ENCODE data around the gene ACTN2.

The ACTN2 gene

GRCh38 chr1:236742421-236743160, 56.3 kb downstream of the ACTN2 start:
- 88% methylated on average over 7 of the region's 10 CpGs for WGBS
- H3K9ac ChIP-seq (ENCODE audit: low read length): no peak overlapping the region
- H3K4ac ChIP-seq (ENCODE audit: low read depth in 1 of 2, low read length in 2 of 2): no peak overlapping the region
- H2AK5ac ChIP-seq (ENCODE audit: low read length, severe bottlenecking): no peak overlapping the region
- H3K18ac ChIP-seq (ENCODE audit: low read depth in 1 of 2, low read length in 2 of 2): no peak overlapping the region
- H3K4me1 ChIP-seq (ENCODE audit: control insufficient read depth, insufficient read depth, low read depth, low read length): peaks cover 3% of the 10 kb centered on the region
- H3K23ac ChIP-seq (ENCODE audit: low read length in 2 of 2): no peak overlapping the region
- H3K36me3 ChIP-seq (ENCODE audit: control insufficient read depth in 1 of 2, insufficient read depth in 2 of 2, low read depth in 1 of 2, low read length in 2 of 2): no peaks in the 10 kb centered on the region
- no peak overlapping the region for H2AFZ ChIP-seq (ENCODE audit: low read depth, low read length)
- no peak overlapping the region for H2BK15ac ChIP-seq (ENCODE audit: low read depth, poor library complexity, severe bottlenecking)
- no peak overlapping the region for H4K8ac ChIP-seq (ENCODE audit: low read length)
- no peak overlapping the region for H3K4me3 ChIP-seq (ENCODE audit: insufficient read depth in 1 of 2, low read depth in 1 of 2, low read length in 2 of 2)
- no peak for DNase-seq
- no peak overlapping the region for H2BK120ac ChIP-seq (ENCODE audit: low read depth, low read length)
- H2BK5ac ChIP-seq (ENCODE audit: low read depth, low read length, poor library complexity, severe bottlenecking): no peak overlapping the region
- no peak overlapping the region for H3K4me2 ChIP-seq (ENCODE audit: low read length, poor library complexity, severe bottlenecking)
- peaks cover 0 to 3% of the 10 kb centered on the region in 2 experiments for H3K27me3 ChIP-seq (ENCODE audit: control insufficient read depth in 1 of 2, insufficient read depth in 1 of 2, low read length in 2 of 2)
- H3K27ac ChIP-seq (ENCODE audit: low read length, poor library complexity, severe bottlenecking): no peak overlapping the region
- H3K79me1 ChIP-seq (replicated peaks; ENCODE audit: low read length, poor library complexity, severe bottlenecking): no peaks in the 10 kb centered on the region
- no peak overlapping the region for H4K91ac ChIP-seq (ENCODE audit: low read length)
- no peaks in the 10 kb centered on the region for H3K9me3 ChIP-seq (ENCODE audit: control insufficient read depth, low read length)
- no peak overlapping the region for H3K14ac ChIP-seq (ENCODE audit: low read length in 2 of 2)
- H2BK12ac ChIP-seq (ENCODE audit: low read length in 2 of 2): no peak overlapping the region

DNA sequence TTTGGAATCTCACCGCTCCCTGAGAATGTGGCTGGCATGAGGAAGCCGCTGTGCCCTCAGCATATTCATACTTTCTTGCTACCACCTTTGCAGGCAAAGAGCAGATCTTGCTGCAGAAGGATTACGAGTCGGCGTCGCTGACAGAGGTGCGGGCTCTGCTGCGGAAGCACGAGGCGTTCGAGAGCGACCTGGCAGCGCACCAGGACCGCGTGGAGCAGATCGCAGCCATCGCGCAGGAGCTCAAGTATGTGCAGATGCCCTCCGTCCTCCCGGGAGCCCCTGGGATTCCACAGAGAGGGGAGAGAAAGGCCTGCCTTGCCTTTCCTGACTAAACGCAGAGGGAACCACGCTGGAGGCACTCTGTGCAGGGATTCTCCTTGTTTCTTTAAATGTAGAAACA, 58.2 kb downstream of the ACTN2 start:
- no peak overlapping the region for H3K27ac ChIP-seq (ENCODE audit: low read length, poor library complexity, severe bottlenecking)
- H4K8ac ChIP-seq (ENCODE audit: low read length): no peak overlapping the region
- no peak overlapping the region for H2AK5ac ChIP-seq (ENCODE audit: low read length, severe bottlenecking)
- no peaks in the 10 kb centered on the region for H3K36me3 ChIP-seq (ENCODE audit: control insufficient read depth in 1 of 2, insufficient read depth in 2 of 2, low read depth in 1 of 2, low read length in 2 of 2)
- no peak overlapping the region for H2BK120ac ChIP-seq (ENCODE audit: low read depth, low read length)
- H3K9ac ChIP-seq (ENCODE audit: low read length): no peak overlapping the region
- H2BK15ac ChIP-seq (ENCODE audit: low read depth, poor library complexity, severe bottlenecking): no peak overlapping the region
- no peak overlapping the region for H3K23ac ChIP-seq (ENCODE audit: low read length in 2 of 2)
- H2AFZ ChIP-seq (ENCODE audit: low read depth, low read length): no peak overlapping the region
- no peak overlapping the region for H3K4me3 ChIP-seq (ENCODE audit: insufficient read depth in 1 of 2, low read depth in 1 of 2, low read length in 2 of 2)
- peak overlapping the region in 1 of 2 experiments; percentile 54 for H3K4ac ChIP-seq (ENCODE audit: low read depth in 1 of 2, low read length in 2 of 2)
- no peaks in the 10 kb centered on the region for H3K79me1 ChIP-seq (replicated peaks; ENCODE audit: low read length, poor library complexity, severe bottlenecking)
- H4K91ac ChIP-seq (ENCODE audit: low read length): peak overlapping the region; percentile 3
- 98% methylated on average over 21 of the region's 22 CpGs for WGBS
- no peak overlapping the region for H2BK5ac ChIP-seq (ENCODE audit: low read depth, low read length, poor library complexity, severe bottlenecking)
- peaks cover 3% of the 10 kb centered on the region for H3K4me1 ChIP-seq (ENCODE audit: control insufficient read depth, insufficient read depth, low read depth, low read length)
- no peak overlapping the region for H3K18ac ChIP-seq (ENCODE audit: low read depth in 1 of 2, low read length in 2 of 2)
- no peak overlapping the region for H3K14ac ChIP-seq (ENCODE audit: low read length in 2 of 2)
- H2BK12ac ChIP-seq (ENCODE audit: low read length in 2 of 2): no peak overlapping the region
- H3K4me2 ChIP-seq (ENCODE audit: low read length, poor library complexity, severe bottlenecking): no peak overlapping the region
- no peak for DNase-seq
- no peaks in the 10 kb centered on the region for H3K9me3 ChIP-seq (ENCODE audit: control insufficient read depth, low read length)
- peaks cover 0 to 11% of the 10 kb centered on the region in 2 experiments for H3K27me3 ChIP-seq (ENCODE audit: control insufficient read depth in 1 of 2, insufficient read depth in 1 of 2, low read length in 2 of 2)

- Histone ChIP-seq H3K4me2 (ENCODE audit: low read length, poor library complexity, severe bottlenecking) (no peak overlapping the region), H3K18ac (ENCODE audit: low read depth in 1 of 2, low read length in 2 of 2) (no peak overlapping the region), H3K36me3 (ENCODE audit: control insufficient read depth in 1 of 2, insufficient read depth in 2 of 2, low read depth in 1 of 2, low read length in 2 of 2) (no peaks in the 10 kb centered on the region), H3K9ac (ENCODE audit: low read length) (no peak overlapping the region), H2BK5ac (ENCODE audit: low read depth, low read length, poor library complexity, severe bottlenecking) (no peak overlapping the region), H2AK5ac (ENCODE audit: low read length, severe bottlenecking) (no peak overlapping the region), H4K91ac (ENCODE audit: low read length) (no peak overlapping the region), H3K4me1 (ENCODE audit: control insufficient read depth, insufficient read depth, low read depth, low read length) (peaks cover 3% of the 10 kb centered on the region), H2BK120ac (ENCODE audit: low read depth, low read length) (no peak overlapping the region), H3K14ac (ENCODE audit: low read length in 2 of 2) (no peak overlapping the region), H3K27me3 (ENCODE audit: control insufficient read depth in 1 of 2, insufficient read depth in 1 of 2, low read length in 2 of 2) (peaks cover 0 to 11% of the 10 kb centered on the region in 2 experiments), H3K4me3 (ENCODE audit: insufficient read depth in 1 of 2, low read depth in 1 of 2, low read length in 2 of 2) (no peak overlapping the region), H2AFZ (ENCODE audit: low read depth, low read length) (no peak overlapping the region), H3K4ac (ENCODE audit: low read depth in 1 of 2, low read length in 2 of 2) (no peak overlapping the region), H3K9me3 (ENCODE audit: control insufficient read depth, low read length) (no peaks in the 10 kb centered on the region), H2BK12ac (ENCODE audit: low read length in 2 of 2) (no peak overlapping the region), H2BK15ac (ENCODE audit: low read depth, poor library complexity, severe bottlenecking) (no peak overlapping the region), H4K8ac (ENCODE audit: low read length) (no peak overlapping the region), H3K27ac (ENCODE audit: low read length, poor library complexity, severe bottlenecking) (no peak overlapping the region), H3K23ac (ENCODE audit: low read length in 2 of 2) (no peak overlapping the region), H3K79me1 (replicated peaks; ENCODE audit: low read length, poor library complexity, severe bottlenecking) (no peaks in the 10 kb centered on the region)
- WGBS: 84% methylated on average over 5 of the region's 5 CpGs
- no peak for DNase-seq
Observed at GRCh38 chr1:236746785-236747184, 60.5 kb downstream of the ACTN2 start.

DNA sequence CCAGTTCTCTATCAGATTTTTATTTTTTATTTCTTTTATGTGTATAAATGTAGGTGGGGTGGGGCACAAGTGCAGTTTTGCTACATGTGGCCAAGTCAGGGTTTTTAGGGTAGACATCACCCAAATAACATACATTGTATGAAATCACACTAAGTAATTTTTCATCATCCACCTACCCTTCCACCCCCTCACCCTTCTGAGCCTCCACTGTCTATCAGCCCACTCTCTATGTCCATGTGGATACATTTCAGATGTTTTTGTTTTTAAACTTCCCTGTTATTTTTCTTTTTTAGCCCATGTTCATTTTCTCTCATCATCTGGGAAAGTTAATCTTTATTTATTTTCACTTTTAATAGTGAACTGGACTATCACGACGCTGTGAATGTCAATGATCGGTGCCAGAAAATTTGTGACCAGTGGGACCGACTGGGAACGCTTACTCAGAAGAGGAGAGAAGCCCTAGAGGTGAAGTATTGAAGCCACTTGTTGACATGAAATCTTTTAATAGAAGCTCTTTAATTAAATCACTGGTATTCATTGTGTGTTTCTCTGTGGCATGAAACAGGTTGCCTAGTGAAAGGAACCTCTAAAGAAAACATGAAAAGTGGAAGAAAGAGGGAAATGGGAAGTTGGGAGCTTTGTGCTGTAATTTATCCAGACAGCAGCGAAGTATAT, 61.1 kb downstream of the ACTN2 start:
- WGBS: 96% methylated on average over 6 of the region's 6 CpGs
- Histone ChIP-seq H3K4me2 (ENCODE audit: low read length, poor library complexity, severe bottlenecking) (no peak overlapping the region), H3K4ac (ENCODE audit: low read depth in 1 of 2, low read length in 2 of 2) (no peak overlapping the region), H2BK5ac (ENCODE audit: low read depth, low read length, poor library complexity, severe bottlenecking) (no peak overlapping the region), H2AFZ (ENCODE audit: low read depth, low read length) (no peak overlapping the region), H3K36me3 (ENCODE audit: control insufficient read depth in 1 of 2, insufficient read depth in 2 of 2, low read depth in 1 of 2, low read length in 2 of 2) (no peaks in the 10 kb centered on the region), H3K79me1 (replicated peaks; ENCODE audit: low read length, poor library complexity, severe bottlenecking) (no peaks in the 10 kb centered on the region), H3K9me3 (ENCODE audit: control insufficient read depth, low read length) (no peaks in the 10 kb centered on the region), H2AK5ac (ENCODE audit: low read length, severe bottlenecking) (no peak overlapping the region), H2BK15ac (ENCODE audit: low read depth, poor library complexity, severe bottlenecking) (no peak overlapping the region), H3K4me1 (ENCODE audit: control insufficient read depth, insufficient read depth, low read depth, low read length) (peaks cover 3% of the 10 kb centered on the region), H3K27ac (ENCODE audit: low read length, poor library complexity, severe bottlenecking) (no peak overlapping the region), H3K14ac (ENCODE audit: low read length in 2 of 2) (no peak overlapping the region), H3K27me3 (ENCODE audit: control insufficient read depth in 1 of 2, insufficient read depth in 1 of 2, low read length in 2 of 2) (peaks cover 0 to 11% of the 10 kb centered on the region in 2 experiments), H2BK12ac (ENCODE audit: low read length in 2 of 2) (no peak overlapping the region), H4K91ac (ENCODE audit: low read length) (no peak overlapping the region), H2BK120ac (ENCODE audit: low read depth, low read length) (no peak overlapping the region), H3K9ac (ENCODE audit: low read length) (no peak overlapping the region), H3K4me3 (ENCODE audit: insufficient read depth in 1 of 2, low read depth in 1 of 2, low read length in 2 of 2) (no peak overlapping the region), H3K23ac (ENCODE audit: low read length in 2 of 2) (no peak overlapping the region), H3K18ac (ENCODE audit: low read depth in 1 of 2, low read length in 2 of 2) (no peak overlapping the region), H4K8ac (ENCODE audit: low read length) (no peak overlapping the region)
- DNase-seq: no peak

All from mesenchymal stem cell (in vitro differentiated cells and primary cell).